ENCODE results near the gene SDK1. TPM values are rescaled to one million over a fixed set of nuclear protein-coding genes. Genes with fewer than 3 reads are reported as not detected.

SDK1 gene
- total RNA-seq, 1 donor from 2014 or later, result 37.6 TPM

- peaks cover 10% of the 10 kb centered on the region for H3K9me3 Mint-ChIP-seq (ENCODE audit: low read depth)
- H3K4me3 Mint-ChIP-seq (ENCODE audit: low read depth), result no peak overlapping the region
- DNase-seq (ENCODE audit: low spot score, unreplicated experiment), result no peak
- no peak overlapping the region for H3K27ac Mint-ChIP-seq
- H3K4me1 Mint-ChIP-seq (ENCODE audit: low read depth), result peaks cover 17% of the 10 kb centered on the region
- no peak for TF ChIP-seq CTCF (IDR thresholded peaks at IDR 0.05; ENCODE audit: unreplicated experiment)
- H3K27me3 Mint-ChIP-seq, result no peaks in the 10 kb centered on the region
- H3K36me3 Mint-ChIP-seq (ENCODE audit: insufficient read depth), result peaks cover 5% of the 10 kb centered on the region
These were observed 150.6 kb downstream of the SDK1 start for GRCh38 chr7:3451701-3452100.

GRCh38 chr7:3453398-3453797, 152.3 kb downstream of the SDK1 start:
- TF ChIP-seq CTCF (IDR thresholded peaks at IDR 0.05; ENCODE audit: unreplicated experiment), result no peak
- no peak for DNase-seq (ENCODE audit: low spot score, unreplicated experiment)
- Mint-ChIP-seq H3K27me3 (no peaks in the 10 kb centered on the region), H3K9me3 (ENCODE audit: low read depth) (peaks cover 7% of the 10 kb centered on the region), H3K27ac (no peak overlapping the region), H3K4me1 (ENCODE audit: low read depth) (peaks cover 17% of the 10 kb centered on the region), H3K4me3 (ENCODE audit: low read depth) (no peak overlapping the region), H3K36me3 (ENCODE audit: insufficient read depth) (peaks cover 2% of the 10 kb centered on the region)

DNA sequence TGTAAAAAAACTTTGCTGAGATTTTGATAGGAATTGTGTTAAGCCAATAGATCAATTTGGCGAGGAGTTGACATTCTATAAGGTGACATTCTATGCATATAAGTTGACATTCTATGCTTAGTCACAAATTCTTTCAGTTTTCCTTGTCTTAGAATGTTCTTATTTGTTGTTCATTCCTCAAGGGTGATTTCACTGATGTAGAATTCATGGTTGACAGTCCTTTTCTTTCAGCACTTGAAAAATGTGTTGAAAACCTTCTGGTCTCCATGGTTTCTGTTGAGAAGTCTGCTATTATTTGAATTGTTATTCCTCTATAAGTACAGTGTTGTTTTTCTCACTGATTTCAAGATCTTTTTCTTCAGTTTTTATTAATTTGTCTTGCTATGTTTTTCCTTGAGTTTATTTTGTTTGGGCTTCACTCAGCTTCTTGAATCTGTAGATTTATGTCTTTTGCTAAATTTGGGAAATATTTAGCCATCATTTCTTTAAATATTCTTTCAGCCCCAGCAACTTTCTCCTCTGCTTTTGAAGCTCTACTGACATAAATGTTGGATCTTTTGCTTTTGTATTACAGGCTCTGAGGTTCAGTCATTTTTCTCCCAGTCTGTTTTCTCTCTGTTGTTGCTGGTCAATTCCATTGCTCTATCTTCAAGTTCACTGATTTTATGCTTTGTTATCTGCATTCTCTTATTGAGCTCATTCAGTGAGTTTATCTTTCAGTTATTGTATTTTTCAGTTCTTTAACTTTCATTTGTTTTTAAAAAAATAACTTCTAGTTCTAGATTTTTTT, 154.9 kb downstream of the SDK1 start:
- Mint-ChIP-seq H3K27me3 (no peaks in the 10 kb centered on the region), H3K9me3 (ENCODE audit: low read depth) (peaks cover 11% of the 10 kb centered on the region), H3K36me3 (ENCODE audit: insufficient read depth) (peaks cover 2% of the 10 kb centered on the region), H3K27ac (peak overlapping the region; percentile 27), H3K4me3 (ENCODE audit: low read depth) (no peak overlapping the region), H3K4me1 (ENCODE audit: low read depth) (peaks cover 17% of the 10 kb centered on the region)
- TF ChIP-seq CTCF (IDR thresholded peaks at IDR 0.05; ENCODE audit: unreplicated experiment), result no peak
- DNase-seq (ENCODE audit: low spot score, unreplicated experiment), result no peak

GRCh38 chr7:3459111-3459510, 158.1 kb downstream of the SDK1 start:
- DNase-seq (ENCODE audit: low spot score, unreplicated experiment), result no peak
- H3K36me3 Mint-ChIP-seq (ENCODE audit: insufficient read depth), result peaks cover 4% of the 10 kb centered on the region
- no peak overlapping the region for H3K27ac Mint-ChIP-seq
- H3K9me3 Mint-ChIP-seq (ENCODE audit: low read depth), result peaks cover 11% of the 10 kb centered on the region
- peaks cover 7% of the 10 kb centered on the region for H3K4me1 Mint-ChIP-seq (ENCODE audit: low read depth)
- H3K4me3 Mint-ChIP-seq (ENCODE audit: low read depth), result no peak overlapping the region
- TF ChIP-seq CTCF (IDR thresholded peaks at IDR 0.05; ENCODE audit: unreplicated experiment), result no peak
- H3K27me3 Mint-ChIP-seq, result no peaks in the 10 kb centered on the region

- no peaks in the 10 kb centered on the region for H3K4me1 Mint-ChIP-seq (ENCODE audit: low read depth)
- H3K27me3 Mint-ChIP-seq, result no peaks in the 10 kb centered on the region
- DNase-seq (ENCODE audit: low spot score, unreplicated experiment), result no peak
- H3K36me3 Mint-ChIP-seq (ENCODE audit: insufficient read depth), result peaks cover 2% of the 10 kb centered on the region
- no peak overlapping the region for H3K27ac Mint-ChIP-seq
- no peak for TF ChIP-seq CTCF (IDR thresholded peaks at IDR 0.05; ENCODE audit: unreplicated experiment)
- H3K9me3 Mint-ChIP-seq (ENCODE audit: low read depth), result peaks cover 4% of the 10 kb centered on the region
- H3K4me3 Mint-ChIP-seq (ENCODE audit: low read depth), result no peak overlapping the region
These were observed 160.9 kb downstream of the SDK1 start for GRCh38 chr7:3461923-3462322.
